SK-N-SH treated with all-trans-retinoic acid at 6 μM for 48 hours (cell line): ENCODE data around the gene ROBO1.
A peak's percentile ranks its signal among the peaks of the same experiment; 100 is the strongest.

ENCODE experiments used
- ATAC-seq: fragments of 200-7000 bp; cut with Tn5 transposase; 3 replicates; pipeline ENCODE4 v1.9.1; 2020; ENCODE audit warnings: mild to moderate bottlenecking, moderate library complexity
- ARNTL ChIP-seq: fragments of 450-650 bp; formaldehyde crosslinking; IDR thresholded peaks from 2 replicates; pipeline ENCODE4 v1.5.0; 2020; ENCODE audit warnings: low read depth, mild to moderate bottlenecking, moderate library complexity, borderline replicate concordance
- BACH2 ChIP-seq: fragments of 250-450 bp; sonication (Bioruptor Pico); IDR thresholded peaks from 2 replicates; pipeline ENCODE4 v1.9.0; 2021; ENCODE audit warnings: mild to moderate bottlenecking, borderline replicate concordance
- CSDC2 ChIP-seq: fragments of 250-450 bp; sonication (Bioruptor Pico); IDR thresholded peaks from 2 replicates; pipeline ENCODE4 v1.5.0; 2020; ENCODE audit warnings: mild to moderate bottlenecking, moderate library complexity
- ESRRG ChIP-seq: fragments of 250-450 bp; sonication (Bioruptor Pico); IDR thresholded peaks from 2 replicates; pipeline ENCODE4 v1.6.1; 2021; ENCODE audit warnings: mild to moderate bottlenecking
- GLIS3 ChIP-seq: fragments of 250-450 bp; sonication (Bioruptor Pico); IDR thresholded peaks from 2 replicates; pipeline ENCODE4 v1.5.0; 2020; ENCODE audit warnings: mild to moderate bottlenecking, moderate library complexity
- ISL1 ChIP-seq: fragments of 250-450 bp; sonication (Bioruptor Pico); IDR thresholded peaks from 2 replicates; pipeline ENCODE4 v2.1.2; 2022; ENCODE audit warnings: mild to moderate bottlenecking, moderate library complexity
- OSR1 ChIP-seq: fragments of 250-450 bp; sonication (Bioruptor Pico); IDR thresholded peaks from 2 replicates; pipeline ENCODE4 v1.8.0; 2022; ENCODE audit warnings: moderate library complexity, mild to moderate bottlenecking, inconsistent platforms
- PPARA ChIP-seq: fragments of 250-450 bp; sonication (Bioruptor Pico); IDR thresholded peaks from 2 replicates; pipeline ENCODE4 v1.5.0; 2020; ENCODE audit warnings: mild to moderate bottlenecking, borderline replicate concordance
- RARB ChIP-seq: fragments of 250-450 bp; sonication (Bioruptor Pico); IDR thresholded peaks from 2 replicates; pipeline ENCODE4 v1.8.0; 2021; ENCODE audit warnings: mild to moderate bottlenecking, moderate library complexity
- SNAI2 ChIP-seq: fragments of 250-450 bp; sonication (Bioruptor Pico); IDR thresholded peaks from 2 replicates; pipeline ENCODE4 v1.5.0; 2020; ENCODE audit warnings: mild to moderate bottlenecking, moderate library complexity
- TCF4 ChIP-seq: fragments of 250-450 bp; sonication (Bioruptor Pico); IDR thresholded peaks from 2 replicates; pipeline ENCODE4 v1.8.0; 2021; ENCODE audit warnings: mild to moderate bottlenecking, moderate library complexity, borderline replicate concordance
- TOX ChIP-seq: fragments of 250-450 bp; sonication (Bioruptor Pico); IDR thresholded peaks from 2 replicates; pipeline ENCODE4 v1.8.0; 2021; ENCODE audit warnings: mild to moderate bottlenecking, moderate library complexity, borderline replicate concordance
- ZFP3 ChIP-seq: fragments of 250-450 bp; sonication (Bioruptor Pico); IDR thresholded peaks from 2 replicates; pipeline ENCODE4 v1.5.0; 2020; ENCODE audit warnings: mild to moderate bottlenecking, moderate library complexity
- ZFP30 ChIP-seq: fragments of 450-650 bp; formaldehyde crosslinking; IDR thresholded peaks from 2 replicates; pipeline ENCODE4 v1.5.0; 2022; ENCODE audit warnings: mild to moderate bottlenecking, moderate library complexity
- ZNF565 ChIP-seq: fragments of 450-650 bp; formaldehyde crosslinking; conservative IDR thresholded peaks from 2 replicates; pipeline ENCODE4 v1.5.0; 2020; ENCODE audit warnings: low read depth, mild to moderate bottlenecking, moderate library complexity
- ZNF8 ChIP-seq: fragments of 450-650 bp; formaldehyde crosslinking; IDR thresholded peaks from 2 replicates; pipeline ENCODE4 v1.5.0; 2020; ENCODE audit warnings: mild to moderate bottlenecking, moderate library complexity
- TF ChIP-seq, protein P1 (sequence below): fragments of 250-450 bp; sonication (Bioruptor Pico); IDR thresholded peaks from 2 replicates; pipeline ENCODE4 v1.8.0; 2021; ENCODE audit warnings: low read depth, mild to moderate bottlenecking, moderate library complexity, borderline replicate concordance
- TF ChIP-seq, protein P2 (sequence below): fragments of 250-450 bp; sonication (Bioruptor Pico); IDR thresholded peaks from 2 replicates; pipeline ENCODE4 v1.5.1; 2021; ENCODE audit warnings: mild to moderate bottlenecking, moderate library complexity
- TF ChIP-seq, protein P3 (sequence below): fragments of 250-450 bp; sonication (Bioruptor Pico); IDR thresholded peaks from 2 replicates; pipeline ENCODE4 v1.8.0; 2020; ENCODE audit warnings: mild to moderate bottlenecking, moderate library complexity, borderline replicate concordance
- TF ChIP-seq, protein P4 (sequence below): fragments of 250-450 bp; sonication (Bioruptor Pico); IDR thresholded peaks from 2 replicates; pipeline ENCODE4 v1.5.1; 2020; ENCODE audit warnings: low read depth, mild to moderate bottlenecking, moderate library complexity
- TF ChIP-seq, protein P5 (sequence below): fragments of 250-450 bp; sonication (Bioruptor Pico); IDR thresholded peaks from 2 replicates; pipeline ENCODE4 v1.5.0; 2020; ENCODE audit warnings: mild to moderate bottlenecking, moderate library complexity

Gene ROBO1

DNA sequence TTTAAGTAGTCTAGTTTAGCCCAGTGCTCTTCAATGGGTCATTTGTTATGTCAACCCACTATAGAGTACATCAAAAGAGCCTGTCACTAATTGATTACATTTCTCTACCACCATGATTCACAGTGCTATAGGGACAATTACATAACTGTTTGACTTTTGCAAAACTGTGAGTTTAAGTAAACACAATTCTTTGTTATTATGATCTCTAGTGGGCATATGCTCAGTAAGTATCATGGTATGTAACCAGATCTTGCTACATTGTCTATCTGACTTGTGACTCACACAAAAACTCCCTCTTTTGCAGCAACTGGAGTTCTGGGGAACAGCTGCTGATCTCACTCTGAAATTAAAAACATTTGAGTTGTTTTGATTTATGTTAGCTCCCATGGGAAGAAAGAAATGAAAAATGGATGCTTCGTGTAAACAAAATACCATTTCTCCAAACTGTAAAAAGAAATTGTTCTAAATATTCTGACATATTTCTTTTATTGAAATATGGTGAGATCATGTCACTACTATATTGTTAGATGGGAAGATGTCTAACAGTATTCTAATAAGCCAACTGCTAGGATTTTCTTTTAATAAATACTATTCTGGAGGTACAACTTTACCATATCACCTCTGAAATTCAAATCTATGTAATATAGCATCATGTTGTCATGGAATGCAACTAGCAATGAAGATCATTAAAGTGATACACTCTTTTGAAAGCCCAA lies 470.4 kb downstream of the ROBO1 start:
- TF ChIP-seq ZNF8 (CRISPR knock-in tag) (no peak), PPARA (no peak), TOX (CRISPR knock-in tag) (peak; percentile 61; the same call in 1 of the 2 replicates)
- TF ChIP-seq, protein P1, sequence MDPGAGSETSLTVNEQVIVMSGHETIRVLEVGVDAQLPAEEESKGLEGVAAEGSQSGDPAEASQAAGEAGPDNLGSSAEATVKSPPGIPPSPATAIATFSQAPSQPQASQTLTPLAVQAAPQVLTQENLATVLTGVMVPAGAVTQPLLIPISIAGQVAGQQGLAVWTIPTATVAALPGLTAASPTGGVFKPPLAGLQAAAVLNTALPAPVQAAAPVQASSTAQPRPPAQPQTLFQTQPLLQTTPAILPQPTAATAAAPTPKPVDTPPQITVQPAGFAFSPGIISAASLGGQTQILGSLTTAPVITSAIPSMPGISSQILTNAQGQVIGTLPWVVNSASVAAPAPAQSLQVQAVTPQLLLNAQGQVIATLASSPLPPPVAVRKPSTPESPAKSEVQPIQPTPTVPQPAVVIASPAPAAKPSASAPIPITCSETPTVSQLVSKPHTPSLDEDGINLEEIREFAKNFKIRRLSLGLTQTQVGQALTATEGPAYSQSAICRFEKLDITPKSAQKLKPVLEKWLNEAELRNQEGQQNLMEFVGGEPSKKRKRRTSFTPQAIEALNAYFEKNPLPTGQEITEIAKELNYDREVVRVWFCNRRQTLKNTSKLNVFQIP (CRISPR knock-in tag), result no peak
- peak; percentile 100 for ATAC-seq

DNA sequence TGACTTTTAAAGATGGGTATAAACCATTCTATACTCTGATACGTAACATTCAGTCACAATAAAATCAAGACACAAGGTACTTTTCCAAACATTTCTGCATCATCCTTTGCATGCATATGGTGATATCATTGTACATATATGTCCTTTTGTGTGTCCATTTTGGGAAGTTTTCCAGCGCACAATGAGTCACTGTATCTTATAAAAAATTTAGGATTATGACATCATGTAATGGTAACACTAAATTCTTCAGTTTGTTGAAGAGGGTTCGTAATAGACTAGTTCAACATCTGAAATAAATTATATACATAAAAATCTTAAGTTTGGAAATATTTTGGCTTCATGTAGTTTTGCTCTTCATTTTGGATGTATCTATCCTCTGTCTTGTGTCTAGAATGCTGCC lies 480.9 kb downstream of the ROBO1 start:
- no peak for ATAC-seq
- no peak for TF ChIP-seq ARNTL (CRISPR knock-in tag)
- TF ChIP-seq TCF4, result no peak
- TF ChIP-seq, protein P2, sequence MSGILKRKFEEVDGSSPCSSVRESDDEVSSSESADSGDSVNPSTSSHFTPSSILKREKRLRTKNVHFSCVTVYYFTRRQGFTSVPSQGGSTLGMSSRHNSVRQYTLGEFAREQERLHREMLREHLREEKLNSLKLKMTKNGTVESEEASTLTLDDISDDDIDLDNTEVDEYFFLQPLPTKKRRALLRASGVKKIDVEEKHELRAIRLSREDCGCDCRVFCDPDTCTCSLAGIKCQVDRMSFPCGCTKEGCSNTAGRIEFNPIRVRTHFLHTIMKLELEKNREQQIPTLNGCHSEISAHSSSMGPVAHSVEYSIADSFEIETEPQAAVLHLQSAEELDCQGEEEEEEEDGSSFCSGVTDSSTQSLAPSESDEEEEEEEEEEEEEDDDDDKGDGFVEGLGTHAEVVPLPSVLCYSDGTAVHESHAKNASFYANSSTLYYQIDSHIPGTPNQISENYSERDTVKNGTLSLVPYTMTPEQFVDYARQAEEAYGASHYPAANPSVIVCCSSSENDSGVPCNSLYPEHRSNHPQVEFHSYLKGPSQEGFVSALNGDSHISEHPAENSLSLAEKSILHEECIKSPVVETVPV (CRISPR knock-in tag), result no peak
- no peak for TF ChIP-seq OSR1 (CRISPR knock-in tag)
- TF ChIP-seq GLIS3 (CRISPR knock-in tag), result no peak
- TF ChIP-seq ZFP3 (CRISPR knock-in tag), result no peak
- no peak for TF ChIP-seq BACH2 (CRISPR knock-in tag)
- no peak for TF ChIP-seq TOX (CRISPR knock-in tag)
- TF ChIP-seq, protein P3, sequence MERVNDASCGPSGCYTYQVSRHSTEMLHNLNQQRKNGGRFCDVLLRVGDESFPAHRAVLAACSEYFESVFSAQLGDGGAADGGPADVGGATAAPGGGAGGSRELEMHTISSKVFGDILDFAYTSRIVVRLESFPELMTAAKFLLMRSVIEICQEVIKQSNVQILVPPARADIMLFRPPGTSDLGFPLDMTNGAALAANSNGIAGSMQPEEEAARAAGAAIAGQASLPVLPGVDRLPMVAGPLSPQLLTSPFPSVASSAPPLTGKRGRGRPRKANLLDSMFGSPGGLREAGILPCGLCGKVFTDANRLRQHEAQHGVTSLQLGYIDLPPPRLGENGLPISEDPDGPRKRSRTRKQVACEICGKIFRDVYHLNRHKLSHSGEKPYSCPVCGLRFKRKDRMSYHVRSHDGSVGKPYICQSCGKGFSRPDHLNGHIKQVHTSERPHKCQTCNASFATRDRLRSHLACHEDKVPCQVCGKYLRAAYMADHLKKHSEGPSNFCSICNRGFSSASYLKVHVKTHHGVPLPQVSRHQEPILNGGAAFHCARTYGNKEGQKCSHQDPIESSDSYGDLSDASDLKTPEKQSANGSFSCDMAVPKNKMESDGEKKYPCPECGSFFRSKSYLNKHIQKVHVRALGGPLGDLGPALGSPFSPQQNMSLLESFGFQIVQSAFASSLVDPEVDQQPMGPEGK (CRISPR knock-in tag), result no peak
- TF ChIP-seq RARB (CRISPR knock-in tag), result no peak
- no peak for TF ChIP-seq ISL1
- no peak for TF ChIP-seq ESRRG (CRISPR knock-in tag)
- no peak for TF ChIP-seq CSDC2
- TF ChIP-seq, protein P4, sequence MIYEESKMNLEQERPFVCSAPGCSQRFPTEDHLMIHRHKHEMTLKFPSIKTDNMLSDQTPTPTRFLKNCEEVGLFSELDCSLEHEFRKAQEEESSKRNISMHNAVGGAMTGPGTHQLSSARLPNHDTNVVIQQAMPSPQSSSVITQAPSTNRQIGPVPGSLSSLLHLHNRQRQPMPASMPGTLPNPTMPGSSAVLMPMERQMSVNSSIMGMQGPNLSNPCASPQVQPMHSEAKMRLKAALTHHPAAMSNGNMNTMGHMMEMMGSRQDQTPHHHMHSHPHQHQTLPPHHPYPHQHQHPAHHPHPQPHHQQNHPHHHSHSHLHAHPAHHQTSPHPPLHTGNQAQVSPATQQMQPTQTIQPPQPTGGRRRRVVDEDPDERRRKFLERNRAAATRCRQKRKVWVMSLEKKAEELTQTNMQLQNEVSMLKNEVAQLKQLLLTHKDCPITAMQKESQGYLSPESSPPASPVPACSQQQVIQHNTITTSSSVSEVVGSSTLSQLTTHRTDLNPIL, result no peak
- TF ChIP-seq, protein P5, sequence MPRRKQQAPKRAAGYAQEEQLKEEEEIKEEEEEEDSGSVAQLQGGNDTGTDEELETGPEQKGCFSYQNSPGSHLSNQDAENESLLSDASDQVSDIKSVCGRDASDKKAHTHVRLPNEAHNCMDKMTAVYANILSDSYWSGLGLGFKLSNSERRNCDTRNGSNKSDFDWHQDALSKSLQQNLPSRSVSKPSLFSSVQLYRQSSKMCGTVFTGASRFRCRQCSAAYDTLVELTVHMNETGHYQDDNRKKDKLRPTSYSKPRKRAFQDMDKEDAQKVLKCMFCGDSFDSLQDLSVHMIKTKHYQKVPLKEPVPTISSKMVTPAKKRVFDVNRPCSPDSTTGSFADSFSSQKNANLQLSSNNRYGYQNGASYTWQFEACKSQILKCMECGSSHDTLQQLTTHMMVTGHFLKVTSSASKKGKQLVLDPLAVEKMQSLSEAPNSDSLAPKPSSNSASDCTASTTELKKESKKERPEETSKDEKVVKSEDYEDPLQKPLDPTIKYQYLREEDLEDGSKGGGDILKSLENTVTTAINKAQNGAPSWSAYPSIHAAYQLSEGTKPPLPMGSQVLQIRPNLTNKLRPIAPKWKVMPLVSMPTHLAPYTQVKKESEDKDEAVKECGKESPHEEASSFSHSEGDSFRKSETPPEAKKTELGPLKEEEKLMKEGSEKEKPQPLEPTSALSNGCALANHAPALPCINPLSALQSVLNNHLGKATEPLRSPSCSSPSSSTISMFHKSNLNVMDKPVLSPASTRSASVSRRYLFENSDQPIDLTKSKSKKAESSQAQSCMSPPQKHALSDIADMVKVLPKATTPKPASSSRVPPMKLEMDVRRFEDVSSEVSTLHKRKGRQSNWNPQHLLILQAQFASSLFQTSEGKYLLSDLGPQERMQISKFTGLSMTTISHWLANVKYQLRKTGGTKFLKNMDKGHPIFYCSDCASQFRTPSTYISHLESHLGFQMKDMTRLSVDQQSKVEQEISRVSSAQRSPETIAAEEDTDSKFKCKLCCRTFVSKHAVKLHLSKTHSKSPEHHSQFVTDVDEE (CRISPR knock-in tag), result no peak
- no peak for TF ChIP-seq ZNF565 (CRISPR knock-in tag)
- TF ChIP-seq SNAI2 (CRISPR knock-in tag), result no peak

DNA sequence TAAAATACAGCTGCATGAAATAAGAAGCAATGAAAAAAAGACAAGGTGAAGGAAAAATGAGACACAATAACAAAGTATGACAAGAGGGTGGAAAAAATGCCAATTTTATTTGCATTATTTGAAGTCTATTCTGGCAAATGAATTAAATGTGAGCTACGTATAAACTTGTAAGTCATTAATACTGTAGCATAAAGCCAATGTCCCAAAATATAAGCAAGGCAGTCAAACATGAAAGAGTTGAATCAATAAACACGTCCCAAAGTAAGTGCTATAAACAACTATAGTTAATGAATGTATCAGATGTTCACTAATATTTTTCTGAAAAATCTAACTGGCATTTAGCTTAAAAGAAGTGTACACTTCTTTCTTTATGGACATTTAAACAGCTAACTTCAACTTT lies 481.9 kb downstream of the ROBO1 start:
- TF ChIP-seq ARNTL (CRISPR knock-in tag), result no peak
- no peak for TF ChIP-seq BACH2 (CRISPR knock-in tag)
- TF ChIP-seq, protein P4, result no peak
- no peak for TF ChIP-seq ISL1
- TF ChIP-seq SNAI2 (CRISPR knock-in tag), result no peak
- no peak for TF ChIP-seq ZFP30 (CRISPR knock-in tag)
- TF ChIP-seq, protein P1 (CRISPR knock-in tag), result no peak
- no peak for ATAC-seq
